Embryonic facial prominence (tissue), 1 donor: ENCODE results near the gene VTI1A.

ENCODE experiments used
- DNase-seq: peaks from one replicate; pipeline ENCODE4 v3.0.0-alpha.2; 2016; ENCODE audit errors: extremely low spot score

VTI1A gene

GRCh38 chr10:112755446-112756234 lies 308.6 kb downstream of the VTI1A start:
- DNase-seq = no peak

- no peak for DNase-seq
Observed at GRCh38 chr10:112756235-112756527, 309.2 kb downstream of the VTI1A start.

GRCh38 chr10:112758961-112759360 lies 311.9 kb downstream of the VTI1A start:
- no peak for DNase-seq

GRCh38 chr10:112759496-112759895 lies 312.5 kb downstream of the VTI1A start:
- no peak for DNase-seq

GRCh38 chr10:112761256-112761655 lies 314.2 kb downstream of the VTI1A start:
- DNase-seq = no peak

GRCh38 chr10:112763916-112764520 lies 317.0 kb downstream of the VTI1A start:
- no peak for DNase-seq

- no peak for DNase-seq
Observed at GRCh38 chr10:112765717-112766235, 318.8 kb downstream of the VTI1A start.

- no peak for DNase-seq
Observed at GRCh38 chr10:112766636-112767035, 319.6 kb downstream of the VTI1A start.

GRCh38 chr10:112767156-112767555 lies 320.1 kb downstream of the VTI1A start:
- no peak for DNase-seq

- DNase-seq = no peak
Observed at GRCh38 chr10:112768121-112768520, 321.1 kb downstream of the VTI1A start.

GRCh38 chr10:112769081-112769480 lies 322.1 kb downstream of the VTI1A start:
- no peak for DNase-seq

- no peak for DNase-seq
Observed at GRCh38 chr10:112769611-112770370, 322.8 kb downstream of the VTI1A start.

GRCh38 chr10:112771733-112772132 lies 324.7 kb downstream of the VTI1A start:
- DNase-seq = no peak

GRCh38 chr10:112773783-112774182 lies 326.8 kb downstream of the VTI1A start:
- DNase-seq = no peak

- DNase-seq = no peak
Observed at GRCh38 chr10:112774210-112774609, 327.2 kb downstream of the VTI1A start.

GRCh38 chr10:112774798-112775197 lies 327.8 kb downstream of the VTI1A start:
- DNase-seq = no peak

GRCh38 chr10:112775381-112775780 lies 328.4 kb downstream of the VTI1A start:
- no peak for DNase-seq

- no peak for DNase-seq
Observed at GRCh38 chr10:112775892-112776674, 329.1 kb downstream of the VTI1A start.

GRCh38 chr10:112778579-112778978 lies 331.6 kb downstream of the VTI1A start:
- DNase-seq = no peak

- DNase-seq = no peak
Observed at GRCh38 chr10:112779025-112779770, 332.2 kb downstream of the VTI1A start.
